NCI-H526 treated with DMSO at 0.1 percent for 48 hours (cell line): ENCODE data around the gene GNAQ.

ENCODE experiments used
- DNase-seq: peaks from one replicate; lab custom pipeline; 2025; lab: John Stamatoyannopoulos, UW

Gene GNAQ

GRCh38 chr9:78031893-78032729 lies 500 bp upstream of the GNAQ start:
- DNase-seq = peak; percentile 72

GRCh38 chr9:78030553-78031443 lies 813 bp downstream of the GNAQ start:
- DNase-seq = peak; percentile 24

GRCh38 chr9:78030296-78030552 lies 1.4 kb downstream of the GNAQ start:
- peak; percentile 50 for DNase-seq

- DNase-seq = peak; percentile 50
Measured at GRCh38 chr9:78029551-78030295, 1.9 kb downstream of the GNAQ start.

- DNase-seq = no peak
Measured at GRCh38 chr9:78028926-78029325, 2.7 kb downstream of the GNAQ start.

- DNase-seq = no peak
Measured at GRCh38 chr9:78026947-78027346, 4.7 kb downstream of the GNAQ start.

- no peak for DNase-seq
Measured at GRCh38 chr9:78026416-78026815, 5.2 kb downstream of the GNAQ start.

GRCh38 chr9:78025186-78025585 lies 6.4 kb downstream of the GNAQ start:
- no peak for DNase-seq

GRCh38 chr9:78023003-78023741 lies 8.4 kb downstream of the GNAQ start:
- no peak for DNase-seq

- no peak for DNase-seq
Measured at GRCh38 chr9:78021697-78022096, 9.9 kb downstream of the GNAQ start.

GRCh38 chr9:78017190-78017693 lies 14.4 kb downstream of the GNAQ start:
- no peak for DNase-seq

- DNase-seq = no peak
Measured at GRCh38 chr9:78015241-78015640, 16.4 kb downstream of the GNAQ start.

- DNase-seq = no peak
Measured at GRCh38 chr9:78014776-78015175, 16.8 kb downstream of the GNAQ start.

- DNase-seq = no peak
Measured at GRCh38 chr9:78013934-78014333, 17.7 kb downstream of the GNAQ start.

GRCh38 chr9:78011049-78011448 lies 20.6 kb downstream of the GNAQ start:
- DNase-seq = no peak

GRCh38 chr9:78010445-78010844 lies 21.2 kb downstream of the GNAQ start:
- DNase-seq = no peak

- DNase-seq = no peak
Measured at GRCh38 chr9:78009186-78009585, 22.4 kb downstream of the GNAQ start.

GRCh38 chr9:78006734-78007133 lies 24.9 kb downstream of the GNAQ start:
- DNase-seq = no peak

GRCh38 chr9:78005231-78006002 lies 26.2 kb downstream of the GNAQ start:
- DNase-seq = no peak

GRCh38 chr9:78004478-78005229 lies 27.0 kb downstream of the GNAQ start:
- no peak for DNase-seq
